Right lobe of liver (tissue), 6 donors: Measurements from ENCODE around the gene CTNNBIP1. TPM values are rescaled to one million over a fixed set of nuclear protein-coding genes. Genes with fewer than 3 reads are reported as not detected.

ENCODE experiments used
- ATAC-seq, 4 donors: fragments of 200-7000 bp; cut with Tn5 transposase; one replicate each; pipeline ENCODE4 v1.9.1; 2020; ENCODE audit warnings: mild to moderate bottlenecking in 4 of 4, moderate library complexity in 4 of 4
- DNase-seq, 3 donors: peaks; one replicate each; pipeline ENCODE4 v3.0.0-alpha.2; 2020
- H3K27ac ChIP-seq, 3 donors: fragments of 200-600 bp; one replicate each; pipeline ENCODE4 v1.8.0; 2022
- H3K27me3 ChIP-seq, 2 donors: fragments of 200-600 bp; one replicate each; pipeline ENCODE4 v1.8.0; 2022
- H3K36me3 ChIP-seq, 4 donors: fragments of 200-600 bp; sonication (generic) in 1 of 4; one replicate each; pipeline versions ENCODE4 v1.5.1 to v1.8.0; 2017 to 2022; ENCODE audit warnings: control low read depth in 1 of 4
- H3K4me1 ChIP-seq, 4 donors: fragments of 200-600 bp; sonication (generic) in 1 of 4; one replicate each; pipeline versions ENCODE4 v1.5.1 to v1.8.0; 2017 to 2022; ENCODE audit warnings: control low read depth in 1 of 4
- H3K4me3 ChIP-seq, 3 donors: fragments of 200-600 bp; one replicate each; pipeline ENCODE4 v1.8.0; 2022
- H3K9me3 ChIP-seq, 4 donors: fragments of 200-600 bp; sonication (generic) in 1 of 4; one replicate each; pipeline versions ENCODE4 v1.5.1 to v1.8.0; 2017 to 2022; ENCODE audit warnings: control low read depth in 1 of 4
- CTCF ChIP-seq, 4 donors: fragments of 200-600 bp in 3 of 4; fragments of 450-650 bp in 1 of 4; IDR thresholded peaks; one replicate each; pipeline versions ENCODE4 v1.5.1 to v1.8.0; 2016 to 2022; ENCODE audit warnings: antibody characterized with exemption in 4 of 4, mild to moderate bottlenecking in 2 of 4
- POLR2A ChIP-seq: fragments of 450-650 bp; IDR thresholded peaks from one replicate; pipeline ENCODE4 v1.6.1; 2017; ENCODE audit warnings: antibody characterized with exemption, mild to moderate bottlenecking
- WGBS: methylation state at CpG from one replicate; pipeline ENCODE4 v1.1.6; 2018; ENCODE audit warnings: low coverage, low lambda C conversion rate; ENCODE audit not compliant: insufficient coverage; ENCODE audit errors: missing lambda C conversion rate; 5-methylcytosine and 5-hydroxymethylcytosine counted together
- intact Hi-C, 2 donors: fragments of 100-400 bp; cut with DNase I; formaldehyde crosslinking; loops; one replicate each; pipeline versions ENCODE4 v1.11.2 to v1.14.1; 2022
- total RNA-seq, 6 experiments: library from RNA; depleted of rRNA in 2 of 6; stranded (reverse); fragments of >200 nt in 2 of 6; fragmentation: NEBNext Ultra II Directional in 3 of 6; extraction: Animal tissue kit (Norgen Biotek cat#: 25700) in 3 of 6; gene quantifications; one replicate each; pipeline versions ENCODE4 v1.1.0 to v1.2.4, GENCODE V29; 2016 to 2023
- donor health status: DM: no; HTN: yes; CAD: no.
- donor health status: DM: no; HTN: no; CAD: no.
- donor health status: DM: no; HTN: no; CAD: no.
- donor health status: DM: no; HTN: yes; CAD: no.
- donor health status: DM: no; HTN: yes; CAD: no.

CTNNBIP1 gene
- total RNA-seq, 6 experiments from 2014 or later, result 8.0 to 19.2 (median 10.0) TPM

- ATAC-seq, result no peak
- H3K4me3 ChIP-seq, result no peak overlapping the region
- intact Hi-C loops, result no loop called here
- no peak overlapping the region for H3K27ac ChIP-seq
- WGBS, result 85% methylated on average over 4 of the region's 4 CpGs
- H3K36me3 ChIP-seq, result no peaks in the 10 kb centered on the region
- no peak for DNase-seq
- TF ChIP-seq CTCF (IDR thresholded peaks at IDR 0.05) (no peak), POLR2A (no peak)
- H3K4me1 ChIP-seq, result peaks cover 0 to 21% (median 0%) of the 10 kb centered on the region in 4 donors
- no peaks in the 10 kb centered on the region for H3K27me3 ChIP-seq
- no peaks in the 10 kb centered on the region for H3K9me3 ChIP-seq
Observed at GRCh38 chr1:9821710-9822109, 88.4 kb downstream of the CTNNBIP1 start.

- Histone ChIP-seq H3K9me3 (no peaks in the 10 kb centered on the region), H3K27ac (no peak overlapping the region), H3K4me3 (no peak overlapping the region), H3K4me1 (peaks cover 0 to 21% (median 0%) of the 10 kb centered on the region in 4 donors), H3K36me3 (no peaks in the 10 kb centered on the region), H3K27me3 (no peaks in the 10 kb centered on the region)
- intact Hi-C loops, result no loop called here
- ATAC-seq, result no peak
- 88% methylated on average over 3 of the region's 3 CpGs for WGBS
- no peak for DNase-seq
- TF ChIP-seq POLR2A (no peak), CTCF (IDR thresholded peaks at IDR 0.05) (no peak)
Observed at GRCh38 chr1:9820521-9820920, 89.5 kb downstream of the CTNNBIP1 start.

- Histone ChIP-seq H3K4me3 (no peak overlapping the region), H3K27me3 (no peaks in the 10 kb centered on the region), H3K4me1 (peaks cover 0 to 6% (median 0%) of the 10 kb centered on the region in 4 donors), H3K36me3 (no peaks in the 10 kb centered on the region), H3K27ac (no peak overlapping the region), H3K9me3 (no peaks in the 10 kb centered on the region)
- ATAC-seq, result no peak
- DNase-seq, result no peak
- 59% methylated on average over 3 of the region's 4 CpGs for WGBS
- intact Hi-C loops, result no loop called here
- no peak for TF ChIP-seq POLR2A
- TF ChIP-seq CTCF (IDR thresholded peaks at IDR 0.05), result no peak
Observed at GRCh38 chr1:9817734-9818133, 92.3 kb downstream of the CTNNBIP1 start.

GRCh38 chr1:9816199-9816598, 93.9 kb downstream of the CTNNBIP1 start:
- H3K4me1 ChIP-seq, result no peaks in the 10 kb centered on the region
- H3K9me3 ChIP-seq, result no peaks in the 10 kb centered on the region
- H3K36me3 ChIP-seq, result no peaks in the 10 kb centered on the region
- no peak for ATAC-seq
- intact Hi-C loops, result no loop called here
- H3K27me3 ChIP-seq, result no peaks in the 10 kb centered on the region
- no peak overlapping the region for H3K27ac ChIP-seq
- no peak overlapping the region for H3K4me3 ChIP-seq
- 33% methylated on average over 1 of the region's 1 CpG for WGBS
- no peak for TF ChIP-seq POLR2A
- TF ChIP-seq CTCF (IDR thresholded peaks at IDR 0.05), result no peak
- no peak for DNase-seq

GRCh38 chr1:9815150-9815549, 94.9 kb downstream of the CTNNBIP1 start:
- intact Hi-C loops, result no loop called here
- H3K36me3 ChIP-seq, result no peaks in the 10 kb centered on the region
- no peak for ATAC-seq
- DNase-seq, result no peak
- no peaks in the 10 kb centered on the region for H3K27me3 ChIP-seq
- 74% methylated on average over 2 of the region's 2 CpGs for WGBS
- H3K4me1 ChIP-seq, result no peaks in the 10 kb centered on the region
- no peak overlapping the region for H3K4me3 ChIP-seq
- TF ChIP-seq POLR2A (no peak), CTCF (IDR thresholded peaks at IDR 0.05) (no peak)
- H3K9me3 ChIP-seq, result no peaks in the 10 kb centered on the region
- H3K27ac ChIP-seq, result no peak overlapping the region
